CD4-positive, alpha-beta T cell (primary cell): ENCODE results near the gene TMEM114. TPM values are rescaled to one million over a fixed set of nuclear protein-coding genes. Genes with fewer than 3 reads are reported as not detected.

Source experiments
- ATAC-seq: fragments of 200-7000 bp; cut with Tn5 transposase; one replicate; pipeline ENCODE4 v1.10.0; 2022; ENCODE audit warnings: mild to moderate bottlenecking; ENCODE audit not compliant: poor library complexity
- CTCF ChIA-PET: fragments of 350-600 bp; sonication (Branson Sonifier 250); formaldehyde crosslinking; loops from one replicate; lab custom pipeline; 2021; ENCODE audit warnings: antibody characterized with exemption, inconsistent platforms; lab: Charles Lee
- POLR2A ChIA-PET: fragments of 350-600 bp; sonication (Branson Sonifier 250); formaldehyde crosslinking; loops from one replicate; lab custom pipeline; 2021; ENCODE audit warnings: antibody characterized with exemption, inconsistent platforms; lab: Charles Lee
- DNase-seq, 14 experiments: peaks; one replicate each; pipeline ENCODE4 v3.0.0-alpha.2; 2013 to 2020; ENCODE audit warnings: mixed read lengths in 2 of 14
- H3K27ac ChIP-seq, 2 donors: one replicate each; pipeline versions ENCODE4 v1.5.1 to v1.7.0; 2013; ENCODE audit warnings: low read length in 2 of 2, low read depth in 1 of 2, mild to moderate bottlenecking in 1 of 2
- H3K27me3 ChIP-seq, 2 experiments: 1 replicate in 1 of 2; 2 replicates in 1 of 2; pipeline versions ENCODE4 v1.6.1 to v1.7.0; 2013; ENCODE audit warnings: low read length in 2 of 2, control low read depth in 1 of 2, mild to moderate bottlenecking in 1 of 2, moderate library complexity in 1 of 2; ENCODE audit not compliant: insufficient read depth in 2 of 2, control insufficient read depth in 1 of 2
- H3K36me3 ChIP-seq: one replicate; pipeline ENCODE4 v1.6.1; 2013; ENCODE audit warnings: low read length, control low read depth; ENCODE audit not compliant: insufficient read depth
- H3K4me1 ChIP-seq: one replicate; pipeline ENCODE4 v1.6.1; 2013; ENCODE audit warnings: low read length, control low read depth; ENCODE audit not compliant: insufficient read depth
- H3K4me3 ChIP-seq: one replicate; pipeline ENCODE4 v1.5.1; 2013; ENCODE audit warnings: mild to moderate bottlenecking, low read length, moderate library complexity
- H3K9me3 ChIP-seq, 2 experiments: 1 replicate in 1 of 2; 2 replicates in 1 of 2; pipeline versions ENCODE4 v1.6.1 to v1.7.0; 2013; ENCODE audit warnings: low read length in 2 of 2, mild to moderate bottlenecking in 2 of 2, control low read depth in 1 of 2, moderate library complexity in 1 of 2; ENCODE audit not compliant: control insufficient read depth in 1 of 2, insufficient read depth in 1 of 2
- H3K27ac Mint-ChIP-seq: one replicate; pipeline ENCODE4 v1.8.0; 2020; ENCODE audit warnings: mixed read lengths
- H3K27me3 Mint-ChIP-seq: one replicate; pipeline ENCODE4 v1.8.0; 2021; ENCODE audit warnings: mixed read lengths
- H3K36me3 Mint-ChIP-seq: one replicate; pipeline ENCODE4 v1.8.0; 2021; ENCODE audit warnings: low read depth, mixed read lengths
- H3K4me1 Mint-ChIP-seq: one replicate; pipeline ENCODE4 v1.8.0; 2021; ENCODE audit warnings: low read depth, mixed read lengths
- H3K4me3 Mint-ChIP-seq: one replicate; pipeline ENCODE4 v1.8.0; 2020; ENCODE audit warnings: mild to moderate bottlenecking, mixed read lengths
- H3K9me3 Mint-ChIP-seq: one replicate; pipeline ENCODE4 v1.8.0; 2020; ENCODE audit warnings: mixed read lengths
- intact Hi-C, 2 experiments: fragments of 100-400 bp; cut with DNase I in 1 of 2; cut with micrococcal nuclease in 1 of 2; formaldehyde crosslinking; loops; one replicate each; pipeline versions ENCODE4 v1.15.1 to v1.9.0; 2023 to 2025; cut with DNase I, micrococcal nuclease
- total RNA-seq, 174 experiments: library from RNA in 2 of 174; stranded (reverse) in 2 of 174; gene quantifications; one replicate each; pipeline ENCODE4 v1.2.3 and lab custom pipeline; 2021 to 2026
- TF ChIP-seq, protein P1 (sequence below): fragments of 200-600 bp; IDR thresholded peaks from one replicate; pipeline ENCODE4 v1.8.0; 2022; ENCODE audit warnings: antibody characterized with exemption, mild to moderate bottlenecking

The TMEM114 gene
- total RNA-seq, 2 experiments from 2014 or later, result not detected

DNA sequence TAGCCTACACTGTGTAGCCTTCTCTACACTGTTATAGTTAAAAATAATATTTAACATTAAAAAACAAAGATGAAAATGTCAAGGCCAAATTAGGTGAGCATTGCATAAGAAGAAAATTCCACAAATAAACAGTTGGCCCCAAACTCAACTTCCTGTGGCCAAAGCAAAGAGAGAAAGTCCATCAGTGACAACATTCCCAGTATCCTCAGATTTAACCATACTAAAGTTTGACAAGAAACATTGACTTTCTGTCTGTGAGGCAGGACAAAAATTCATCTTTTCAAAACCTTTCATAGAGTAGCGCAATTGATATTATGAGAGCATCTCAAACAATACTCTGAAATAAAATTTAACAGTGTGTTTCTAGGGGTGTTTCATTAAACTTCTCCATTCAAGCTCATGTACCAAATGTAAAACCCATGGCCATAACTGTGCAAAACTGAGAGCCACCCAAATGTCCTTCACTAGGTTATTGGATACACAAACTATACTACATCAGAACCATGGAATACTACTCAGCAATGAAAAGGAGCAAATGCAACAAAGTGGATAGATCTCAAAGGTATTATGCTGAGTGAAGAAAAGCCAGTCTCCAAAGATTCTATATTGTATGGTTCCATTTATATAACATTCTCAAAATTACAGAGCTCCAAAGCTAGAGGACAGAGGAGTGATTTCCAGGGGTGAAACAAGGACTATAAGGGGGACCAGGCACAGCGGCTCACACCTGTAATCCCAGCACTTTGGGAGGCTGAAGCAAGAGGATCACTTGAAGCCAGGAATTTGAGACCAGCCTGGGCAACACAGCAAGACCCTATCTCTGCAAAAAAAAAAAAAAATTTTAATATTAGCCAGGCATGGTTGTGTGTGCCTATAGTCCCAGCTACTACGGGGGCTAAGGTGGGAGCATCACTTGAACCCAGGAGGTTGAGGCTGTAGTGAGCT lies 38.7 kb downstream of the TMEM114 start:
- Mint-ChIP-seq H3K27me3 (peaks cover 77% of the 10 kb centered on the region), H3K4me1 (no peaks in the 10 kb centered on the region), H3K9me3 (no peaks in the 10 kb centered on the region), H3K36me3 (no peaks in the 10 kb centered on the region), H3K27ac (no peak overlapping the region), H3K4me3 (no peak overlapping the region)
- POLR2A ChIA-PET, result no interaction called here
- ATAC-seq (no peak), DNase-seq (no peak)
- Histone ChIP-seq H3K36me3 (no peaks in the 10 kb centered on the region), H3K4me3 (no peak overlapping the region), H3K27ac (no peak overlapping the region), H3K27me3 (peaks cover 2 to 6% of the 10 kb centered on the region in 2 experiments), H3K9me3 (no peaks in the 10 kb centered on the region), H3K4me1 (no peaks in the 10 kb centered on the region)
- TF ChIP-seq, protein P1, sequence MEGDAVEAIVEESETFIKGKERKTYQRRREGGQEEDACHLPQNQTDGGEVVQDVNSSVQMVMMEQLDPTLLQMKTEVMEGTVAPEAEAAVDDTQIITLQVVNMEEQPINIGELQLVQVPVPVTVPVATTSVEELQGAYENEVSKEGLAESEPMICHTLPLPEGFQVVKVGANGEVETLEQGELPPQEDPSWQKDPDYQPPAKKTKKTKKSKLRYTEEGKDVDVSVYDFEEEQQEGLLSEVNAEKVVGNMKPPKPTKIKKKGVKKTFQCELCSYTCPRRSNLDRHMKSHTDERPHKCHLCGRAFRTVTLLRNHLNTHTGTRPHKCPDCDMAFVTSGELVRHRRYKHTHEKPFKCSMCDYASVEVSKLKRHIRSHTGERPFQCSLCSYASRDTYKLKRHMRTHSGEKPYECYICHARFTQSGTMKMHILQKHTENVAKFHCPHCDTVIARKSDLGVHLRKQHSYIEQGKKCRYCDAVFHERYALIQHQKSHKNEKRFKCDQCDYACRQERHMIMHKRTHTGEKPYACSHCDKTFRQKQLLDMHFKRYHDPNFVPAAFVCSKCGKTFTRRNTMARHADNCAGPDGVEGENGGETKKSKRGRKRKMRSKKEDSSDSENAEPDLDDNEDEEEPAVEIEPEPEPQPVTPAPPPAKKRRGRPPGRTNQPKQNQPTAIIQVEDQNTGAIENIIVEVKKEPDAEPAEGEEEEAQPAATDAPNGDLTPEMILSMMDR, result no peak
- intact Hi-C loops, result no loop called here
- CTCF ChIA-PET, result no interaction called here

DNA sequence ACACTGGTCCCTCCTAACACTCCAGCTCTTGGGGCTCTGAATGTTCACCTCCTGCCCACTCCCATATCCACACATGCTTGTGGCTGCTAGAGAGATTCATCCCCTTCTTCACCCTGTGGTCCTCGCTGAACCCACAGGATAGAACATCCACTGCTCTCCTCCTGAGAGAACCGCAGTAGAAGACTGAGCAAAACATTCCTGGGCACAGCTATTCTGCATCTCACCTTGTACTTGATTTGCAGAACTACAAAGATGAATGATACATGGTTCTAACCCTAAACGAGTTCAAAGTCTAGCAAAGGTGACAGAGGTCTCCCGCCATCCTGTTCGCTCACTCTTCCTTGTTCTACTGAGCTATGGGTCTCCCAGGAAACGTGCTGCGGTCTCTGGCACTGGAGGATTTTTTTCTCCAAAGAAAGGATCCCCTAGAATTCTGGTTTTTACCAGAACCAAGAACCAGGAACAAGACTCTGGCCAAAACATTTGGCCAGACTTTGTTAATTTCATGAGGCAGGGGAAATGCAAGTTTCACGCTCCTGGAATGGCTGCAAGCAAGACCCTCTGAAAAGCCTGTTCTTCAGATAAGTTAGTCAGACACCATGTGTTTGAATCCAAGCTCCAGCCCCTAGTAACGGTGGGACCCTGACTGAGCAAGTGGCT lies 39.5 kb downstream of the TMEM114 start:
- Mint-ChIP-seq H3K36me3 (no peaks in the 10 kb centered on the region), H3K27ac (no peak overlapping the region), H3K4me3 (no peak overlapping the region), H3K9me3 (no peaks in the 10 kb centered on the region), H3K4me1 (no peaks in the 10 kb centered on the region), H3K27me3 (peaks cover 75% of the 10 kb centered on the region)
- peaks cover 2 to 6% of the 10 kb centered on the region in 2 experiments for H3K27me3 ChIP-seq
- H3K9me3 ChIP-seq, result no peaks in the 10 kb centered on the region
- CTCF ChIA-PET, result no interaction called here
- POLR2A ChIA-PET, result no interaction called here
- no peak overlapping the region for H3K27ac ChIP-seq
- no peak overlapping the region for H3K4me3 ChIP-seq
- no peaks in the 10 kb centered on the region for H3K4me1 ChIP-seq
- intact Hi-C loops, result no loop called here
- ATAC-seq (no peak), DNase-seq (no peak)
- no peaks in the 10 kb centered on the region for H3K36me3 ChIP-seq
- TF ChIP-seq, protein P1, result no peak

DNA sequence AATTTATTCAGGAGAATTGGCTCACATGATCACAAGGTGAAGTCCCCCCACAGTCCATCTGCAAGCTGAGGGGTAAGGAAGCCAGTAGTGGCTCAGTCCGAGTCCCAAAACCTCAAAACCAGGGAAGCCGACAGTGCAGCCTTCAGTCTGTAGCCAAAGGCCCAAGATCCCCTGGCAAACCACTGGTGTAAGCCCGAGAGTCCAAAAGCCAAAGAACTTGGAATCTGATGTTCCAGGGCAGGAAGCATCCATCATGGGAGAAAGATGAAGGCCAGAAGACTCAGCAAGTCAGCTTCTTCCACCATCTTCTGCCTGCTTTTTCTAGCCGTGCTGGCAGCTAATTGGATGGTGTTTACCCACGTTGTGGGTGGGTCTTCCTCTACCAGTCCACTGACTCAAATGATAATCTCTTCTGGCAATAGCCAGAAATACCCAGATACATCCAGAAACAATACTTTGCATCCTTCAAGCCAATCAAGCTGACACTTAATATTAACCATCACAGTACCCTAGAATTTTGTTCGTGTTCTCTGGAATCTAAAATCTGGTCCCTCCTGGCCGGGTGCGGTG lies 40.4 kb downstream of the TMEM114 start:
- Mint-ChIP-seq H3K4me1 (no peaks in the 10 kb centered on the region), H3K36me3 (no peaks in the 10 kb centered on the region), H3K4me3 (no peak overlapping the region), H3K27ac (no peak overlapping the region), H3K9me3 (no peaks in the 10 kb centered on the region), H3K27me3 (peaks cover 69% of the 10 kb centered on the region)
- ChIA-PET POLR2A (no interaction called here), CTCF (no interaction called here)
- Histone ChIP-seq H3K4me3 (no peak overlapping the region), H3K36me3 (no peaks in the 10 kb centered on the region), H3K27ac (no peak overlapping the region), H3K4me1 (no peaks in the 10 kb centered on the region), H3K27me3 (peaks cover 0 to 3% of the 10 kb centered on the region in 2 experiments), H3K9me3 (no peaks in the 10 kb centered on the region)
- ATAC-seq (no peak), DNase-seq (no peak)
- intact Hi-C loops, result no loop called here
- TF ChIP-seq, protein P1, result no peak
